Sigmoid colon (tissue), 7 donors: ENCODE data around the gene CFAP61. TPM values are rescaled to one million over a fixed set of nuclear protein-coding genes. Genes with fewer than 3 reads are reported as not detected.

ENCODE experiments used
- DNase-seq: peaks from one replicate; pipeline ENCODE4 v3.0.0-alpha.2; 2019
- H3K27ac ChIP-seq, 4 donors: fragments of 200-600 bp; sonication (generic); one replicate each; pipeline ENCODE4 v1.5.1; 2016 to 2019; ENCODE audit warnings: mild to moderate bottlenecking in 1 of 4
- H3K27me3 ChIP-seq, 3 donors: fragments of 200-600 bp; sonication (generic); one replicate each; pipeline ENCODE4 v1.5.1; 2019; ENCODE audit warnings: mild to moderate bottlenecking in 1 of 3
- H3K36me3 ChIP-seq, 4 donors: fragments of 200-600 bp; sonication (generic); one replicate each; pipeline ENCODE4 v1.5.1; 2016 to 2019
- H3K4me1 ChIP-seq, 4 donors: fragments of 200-600 bp; sonication (generic); one replicate each; pipeline ENCODE4 v1.5.1; 2017 to 2019
- H3K4me3 ChIP-seq, 4 donors: fragments of 200-600 bp; sonication (generic); one replicate each; pipeline ENCODE4 v1.5.1; 2017 to 2019; ENCODE audit warnings: mild to moderate bottlenecking in 2 of 4, moderate library complexity in 1 of 4
- H3K9me3 ChIP-seq, 4 donors: fragments of 200-600 bp in 3 of 4; sonication (generic) in 3 of 4; one replicate each; pipeline versions ENCODE4 v1.5.1 to v1.6.1; 2013 to 2019
- EP300 ChIP-seq, 4 donors: sonication (generic); formaldehyde crosslinking; IDR thresholded peaks; one replicate each; pipeline ENCODE4 v1.6.1; 2017; ENCODE audit warnings: antibody characterized with exemption in 4 of 4
- POLR2A ChIP-seq, 2 donors: fragments of 450-650 bp; IDR thresholded peaks; one replicate each; pipeline ENCODE4 v1.6.1; 2016; ENCODE audit warnings: antibody characterized with exemption in 2 of 2, mild to moderate bottlenecking in 2 of 2, moderate library complexity in 2 of 2
- POLR2AphosphoS5 ChIP-seq, 4 donors: sonication (generic); formaldehyde crosslinking; IDR thresholded peaks; one replicate each; pipeline ENCODE4 v1.6.1; 2017; ENCODE audit warnings: antibody characterized with exemption in 4 of 4
- WGBS, 2 donors: extraction: QIAGEN DNeasy Blood & Tissue Kit; methylation state at CpG; one replicate each; pipeline ENCODE4 v1.1.7; 2013; 5-methylcytosine and 5-hydroxymethylcytosine counted together
- intact Hi-C: fragments of 100-400 bp; cut with DNase I; formaldehyde crosslinking; loops from one replicate; pipeline ENCODE4 v1.15.1; 2023
- polyA plus RNA-seq, 3 donors: library from polyadenylated mRNA; stranded (reverse); fragments of 200-250 nt; gene quantifications; one replicate each; pipeline ENCODE4 v1.2.3, GENCODE V29; 2013
- total RNA-seq, 4 donors: library from RNA; depleted of rRNA; stranded (reverse); fragments of >200 nt; gene quantifications; one replicate each; pipeline ENCODE4 v1.1.0, GENCODE V29; 2016
- TF ChIP-seq, protein P1 (sequence below), 4 experiments: fragments of 450-650 bp in 3 of 4; fragments of 200-600 bp in 1 of 4; IDR thresholded peaks; one replicate each; pipeline ENCODE4 v1.5.1; 2016 to 2019; ENCODE audit warnings: antibody characterized with exemption in 4 of 4, mild to moderate bottlenecking in 3 of 4, moderate library complexity in 2 of 4
- donor health status: healthy with polysubstance abuse.
- donor health status: Bipolar disorder and iron deficiency.
- donor health status: healthy.

The CFAP61 gene
- total and polyA plus RNA-seq, 7 donors, result 0.15 to 2.0 (median 0.44) TPM; not detected in 3

DNA sequence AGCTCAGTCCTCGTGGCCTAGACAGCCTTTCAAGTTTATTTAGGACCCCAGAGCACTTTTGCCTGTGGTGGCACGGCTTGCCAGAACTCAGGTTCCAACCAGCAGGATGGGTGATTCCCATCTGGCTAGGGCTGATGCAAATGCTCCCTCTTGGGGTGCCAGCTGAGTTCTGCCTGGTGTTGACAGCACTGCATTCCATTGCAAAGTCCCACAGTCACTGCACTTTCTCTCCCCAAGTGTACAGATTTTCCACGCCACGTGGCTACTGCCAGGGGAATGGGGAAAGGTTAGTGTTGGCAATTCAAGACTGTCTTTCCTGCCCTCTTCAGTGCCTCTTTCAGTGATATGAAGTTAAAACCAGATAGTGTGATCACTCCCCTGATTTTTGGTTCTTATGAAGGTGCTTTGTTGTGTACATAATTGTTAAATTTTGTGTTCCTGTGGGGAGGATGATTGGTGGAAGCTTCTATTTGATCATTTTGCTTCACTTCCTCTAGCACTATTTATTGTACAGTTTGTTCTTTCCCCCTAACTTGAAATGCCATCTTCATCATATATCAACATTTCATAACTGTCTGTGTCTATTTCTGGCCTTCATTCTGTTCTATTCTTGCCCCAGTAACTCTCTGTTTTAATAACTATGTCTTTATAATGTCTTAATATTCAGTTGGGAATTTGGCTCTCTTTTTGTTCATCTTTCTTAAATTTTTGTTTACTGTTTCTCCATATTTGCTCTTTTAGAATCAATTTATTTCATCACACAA is 86.2 kb downstream of the CFAP61 start:
- Histone ChIP-seq H3K27me3 (no peaks in the 10 kb centered on the region), H3K4me3 (no peak overlapping the region), H3K36me3 (no peaks in the 10 kb centered on the region), H3K27ac (no peak overlapping the region), H3K4me1 (no peaks in the 10 kb centered on the region), H3K9me3 (peaks cover 0 to 3% (median 0%) of the 10 kb centered on the region in 4 donors)
- no peak for DNase-seq
- TF ChIP-seq, protein P1, sequence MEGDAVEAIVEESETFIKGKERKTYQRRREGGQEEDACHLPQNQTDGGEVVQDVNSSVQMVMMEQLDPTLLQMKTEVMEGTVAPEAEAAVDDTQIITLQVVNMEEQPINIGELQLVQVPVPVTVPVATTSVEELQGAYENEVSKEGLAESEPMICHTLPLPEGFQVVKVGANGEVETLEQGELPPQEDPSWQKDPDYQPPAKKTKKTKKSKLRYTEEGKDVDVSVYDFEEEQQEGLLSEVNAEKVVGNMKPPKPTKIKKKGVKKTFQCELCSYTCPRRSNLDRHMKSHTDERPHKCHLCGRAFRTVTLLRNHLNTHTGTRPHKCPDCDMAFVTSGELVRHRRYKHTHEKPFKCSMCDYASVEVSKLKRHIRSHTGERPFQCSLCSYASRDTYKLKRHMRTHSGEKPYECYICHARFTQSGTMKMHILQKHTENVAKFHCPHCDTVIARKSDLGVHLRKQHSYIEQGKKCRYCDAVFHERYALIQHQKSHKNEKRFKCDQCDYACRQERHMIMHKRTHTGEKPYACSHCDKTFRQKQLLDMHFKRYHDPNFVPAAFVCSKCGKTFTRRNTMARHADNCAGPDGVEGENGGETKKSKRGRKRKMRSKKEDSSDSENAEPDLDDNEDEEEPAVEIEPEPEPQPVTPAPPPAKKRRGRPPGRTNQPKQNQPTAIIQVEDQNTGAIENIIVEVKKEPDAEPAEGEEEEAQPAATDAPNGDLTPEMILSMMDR (IDR thresholded peaks at IDR 0.05), result no peak
- TF ChIP-seq POLR2AphosphoS5 (IDR thresholded peaks at IDR 0.05) (no peak), EP300 (IDR thresholded peaks at IDR 0.05) (no peak), POLR2A (IDR thresholded peaks at IDR 0.05) (no peak)
- intact Hi-C loops, result no loop called here
- WGBS, 2 donors, result 72 to 75% methylated on average over 4 of the region's 4 CpGs

DNA sequence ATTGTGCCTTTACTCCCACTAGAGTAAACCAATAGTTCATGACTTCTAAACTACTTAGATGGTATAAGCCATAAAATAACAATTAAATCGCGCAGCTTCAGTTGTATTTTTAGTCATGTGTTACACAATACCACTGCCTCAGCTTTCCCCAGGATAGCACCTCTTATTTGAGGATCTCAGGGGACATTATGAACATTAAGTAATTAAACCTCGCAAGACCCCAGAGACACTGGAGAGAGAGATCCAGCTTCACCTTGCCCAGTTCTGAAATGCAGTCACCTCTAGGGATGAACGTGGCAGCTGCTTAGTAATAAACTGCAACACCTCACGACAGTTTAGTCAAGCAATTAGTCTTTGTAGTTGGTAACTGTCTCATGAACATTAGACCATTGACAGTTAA is 87.1 kb downstream of the CFAP61 start:
- WGBS, 2 donors, result 38 to 71% methylated on average over 5 of the region's 5 CpGs
- no peaks in the 10 kb centered on the region for H3K36me3 ChIP-seq
- no peak overlapping the region for H3K27ac ChIP-seq
- TF ChIP-seq POLR2AphosphoS5 (IDR thresholded peaks at IDR 0.05) (no peak), POLR2A (IDR thresholded peaks at IDR 0.05) (no peak), EP300 (IDR thresholded peaks at IDR 0.05) (no peak)
- TF ChIP-seq, protein P1 (IDR thresholded peaks at IDR 0.05), result no peak
- H3K4me3 ChIP-seq, result no peak overlapping the region
- DNase-seq, result no peak
- intact Hi-C loops, result no loop called here
- peaks cover 0 to 3% (median 0%) of the 10 kb centered on the region in 4 donors for H3K9me3 ChIP-seq
- H3K27me3 ChIP-seq, result no peaks in the 10 kb centered on the region
- H3K4me1 ChIP-seq, result no peaks in the 10 kb centered on the region

DNA sequence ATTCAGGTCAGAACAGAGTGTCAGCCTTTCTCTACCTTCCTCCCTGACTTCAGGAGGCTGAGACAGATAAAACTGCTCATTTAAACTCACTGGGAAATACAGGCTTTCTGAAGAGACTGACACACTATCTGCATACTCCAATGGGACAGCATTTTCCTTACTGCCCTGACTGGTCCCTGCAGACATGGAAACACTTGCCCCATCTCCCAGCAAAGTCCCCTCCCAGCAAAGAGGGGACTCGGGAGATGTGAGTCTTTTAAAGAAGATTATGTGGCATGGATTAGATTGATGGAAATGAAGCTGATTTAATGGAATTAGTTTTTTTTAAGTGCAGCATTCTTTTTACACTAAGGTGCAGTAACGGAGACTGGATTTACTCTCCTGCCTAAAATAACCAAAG is 90.8 kb downstream of the CFAP61 start:
- TF ChIP-seq, protein P1 (IDR thresholded peaks at IDR 0.05), result no peak
- TF ChIP-seq POLR2A (IDR thresholded peaks at IDR 0.05), result no peak
- no peak for TF ChIP-seq POLR2AphosphoS5 (IDR thresholded peaks at IDR 0.05)
- no peak for TF ChIP-seq EP300 (IDR thresholded peaks at IDR 0.05)
- no peak overlapping the region for H3K27ac ChIP-seq
- H3K9me3 ChIP-seq, result no peaks in the 10 kb centered on the region
- H3K4me1 ChIP-seq, result no peaks in the 10 kb centered on the region
- H3K27me3 ChIP-seq, result no peaks in the 10 kb centered on the region
- 72 to 80% methylated on average over 2 of the region's 2 CpGs for WGBS, 2 donors
- no peaks in the 10 kb centered on the region for H3K36me3 ChIP-seq
- H3K4me3 ChIP-seq, result no peak overlapping the region
- no peak for DNase-seq
- intact Hi-C loops, result no loop called here

DNA sequence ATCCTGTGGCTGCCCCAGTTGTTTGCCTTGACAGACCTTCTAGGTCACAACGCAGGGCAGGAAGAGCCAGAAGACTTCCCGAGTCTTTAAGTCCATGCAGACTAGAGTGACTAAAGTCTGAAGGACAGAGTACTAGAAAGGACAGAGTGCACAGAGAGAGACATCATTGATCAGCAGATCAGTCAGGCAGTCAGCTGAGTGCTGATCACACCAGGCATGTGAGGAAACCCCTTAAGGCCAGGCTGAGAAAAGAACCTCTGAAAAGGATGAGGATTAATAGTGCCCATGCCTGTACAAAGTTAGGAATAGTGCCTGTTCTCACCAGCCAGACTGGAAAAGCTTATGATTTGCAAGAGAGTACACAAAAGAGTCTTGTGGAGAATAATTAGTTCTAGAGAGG is 91.3 kb downstream of the CFAP61 start:
- Histone ChIP-seq H3K9me3 (no peaks in the 10 kb centered on the region), H3K27ac (no peak overlapping the region), H3K36me3 (no peaks in the 10 kb centered on the region), H3K4me3 (no peak overlapping the region), H3K27me3 (no peaks in the 10 kb centered on the region), H3K4me1 (no peaks in the 10 kb centered on the region)
- WGBS, 2 donors, result 54 to 68% methylated on average over 2 of the region's 2 CpGs
- intact Hi-C loops, result no loop called here
- no peak for DNase-seq
- no peak for TF ChIP-seq POLR2A (IDR thresholded peaks at IDR 0.05)
- TF ChIP-seq, protein P1 (IDR thresholded peaks at IDR 0.05), result no peak
- TF ChIP-seq POLR2AphosphoS5 (IDR thresholded peaks at IDR 0.05), result no peak
- TF ChIP-seq EP300 (IDR thresholded peaks at IDR 0.05), result no peak
